HG03039 (cell line): ENCODE results near the gene MBOAT7.

ENCODE experiments used
- ATAC-seq: cut with Tn5 transposase; IDR thresholded peaks from one replicate; pipeline ENCODE4 v1.9.1; 2021; ENCODE audit warnings: mild to moderate bottlenecking, moderate library complexity; ENCODE audit not compliant: unreplicated experiment

The MBOAT7 gene

DNA sequence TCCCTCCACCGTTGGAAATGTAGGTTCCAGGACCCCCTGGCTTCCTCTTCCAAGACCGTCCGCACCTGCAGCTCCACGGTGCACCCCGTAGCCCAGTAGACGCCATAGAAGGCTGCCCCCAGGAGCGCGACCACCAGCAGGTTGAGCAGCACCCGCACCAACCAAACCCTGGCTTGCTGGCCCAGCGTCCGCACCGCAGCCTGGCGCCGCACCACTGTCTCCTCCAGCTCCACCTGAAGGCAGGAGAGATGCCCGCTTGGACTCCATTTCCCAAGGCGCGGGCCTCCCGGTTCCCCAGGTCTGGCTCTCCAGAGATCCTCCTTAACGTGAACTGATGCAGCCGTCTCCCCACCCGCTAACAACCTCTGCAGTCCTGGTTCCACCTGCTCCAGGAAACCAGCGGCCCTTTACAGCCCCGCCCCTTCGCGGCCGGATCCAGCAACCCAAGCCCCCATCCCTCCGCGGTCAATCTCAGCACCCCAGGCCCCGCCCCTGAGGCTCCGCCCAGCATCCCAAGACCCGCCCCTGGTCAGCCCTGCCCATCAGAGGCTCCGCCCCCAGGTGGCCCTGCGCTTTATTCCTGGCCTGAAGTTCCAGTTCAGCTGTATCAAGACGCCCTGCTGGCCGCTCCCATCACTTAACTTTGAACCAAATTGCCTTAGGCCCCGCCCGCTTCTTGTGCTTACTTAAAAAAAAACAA, 24.9 kb downstream of the MBOAT7 start:
- ATAC-seq = no peak

DNA sequence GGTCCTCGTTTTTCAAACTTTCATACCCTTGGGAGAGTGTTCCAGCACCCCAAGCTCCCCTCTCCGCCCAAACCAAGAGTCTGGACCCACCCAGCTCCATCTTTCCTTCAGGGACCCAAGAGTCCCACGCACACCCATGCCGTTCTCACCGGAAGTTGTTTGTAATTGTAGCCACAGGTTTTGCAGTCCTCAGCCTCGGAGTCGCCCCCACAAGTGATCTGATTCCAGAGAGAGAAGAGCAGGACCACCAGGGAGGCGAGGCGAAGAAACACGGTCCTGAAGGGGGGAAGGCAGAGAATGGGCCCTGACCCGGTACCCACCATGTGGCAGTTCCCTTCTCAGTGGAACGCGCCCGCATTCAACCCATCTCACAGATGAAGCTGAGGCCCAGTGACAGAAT, 26.5 kb downstream of the MBOAT7 start:
- ATAC-seq = no peak

DNA sequence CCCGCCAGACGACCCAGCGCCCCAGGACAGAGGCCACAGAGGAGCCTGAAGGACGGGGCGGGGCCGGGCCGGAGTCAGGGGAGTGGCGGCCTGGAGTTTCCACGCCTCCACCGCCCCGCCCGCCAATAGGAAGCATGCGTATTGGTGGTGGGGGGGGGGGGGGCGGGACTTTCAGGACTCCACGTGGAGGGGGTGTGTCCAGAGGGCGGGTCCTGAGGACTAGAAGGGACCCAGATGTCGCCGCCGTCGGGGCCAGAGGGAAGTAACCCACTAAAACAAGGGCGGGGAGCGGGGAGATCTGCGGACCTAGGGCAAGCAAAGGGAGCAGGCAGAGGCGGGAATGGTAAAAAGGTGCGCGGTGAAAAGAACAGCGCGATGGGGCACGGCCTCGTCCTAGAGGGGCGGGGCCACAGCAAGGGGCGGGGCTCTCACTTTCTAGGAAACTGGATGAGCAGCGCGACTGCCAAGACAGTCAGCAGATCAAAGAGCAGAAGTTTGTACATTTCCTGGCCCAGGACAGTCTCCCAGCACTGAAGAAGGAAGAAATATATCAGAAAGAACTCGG, 27.1 kb downstream of the MBOAT7 start:
- ATAC-seq = no peak

DNA sequence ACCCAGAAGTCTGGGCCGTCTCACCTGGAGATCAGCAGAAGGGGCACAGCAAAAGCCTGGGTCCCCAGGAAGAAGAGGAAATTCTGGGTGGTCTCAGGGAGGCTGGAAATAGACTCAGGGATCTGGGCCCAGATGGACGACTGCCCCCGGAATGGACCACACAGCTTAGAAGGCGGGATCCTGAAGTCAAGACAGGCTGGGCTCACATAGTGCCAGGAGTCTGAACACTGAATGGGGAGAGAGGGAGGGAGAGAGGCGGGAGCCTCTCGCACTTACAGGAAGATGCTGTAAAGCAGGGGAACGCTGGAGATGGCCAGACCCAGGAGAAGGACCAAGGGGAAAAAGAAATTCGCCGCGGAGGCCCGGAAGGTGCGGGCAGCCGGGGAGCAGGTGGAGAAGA, 28.5 kb downstream of the MBOAT7 start:
- no peak for ATAC-seq

DNA sequence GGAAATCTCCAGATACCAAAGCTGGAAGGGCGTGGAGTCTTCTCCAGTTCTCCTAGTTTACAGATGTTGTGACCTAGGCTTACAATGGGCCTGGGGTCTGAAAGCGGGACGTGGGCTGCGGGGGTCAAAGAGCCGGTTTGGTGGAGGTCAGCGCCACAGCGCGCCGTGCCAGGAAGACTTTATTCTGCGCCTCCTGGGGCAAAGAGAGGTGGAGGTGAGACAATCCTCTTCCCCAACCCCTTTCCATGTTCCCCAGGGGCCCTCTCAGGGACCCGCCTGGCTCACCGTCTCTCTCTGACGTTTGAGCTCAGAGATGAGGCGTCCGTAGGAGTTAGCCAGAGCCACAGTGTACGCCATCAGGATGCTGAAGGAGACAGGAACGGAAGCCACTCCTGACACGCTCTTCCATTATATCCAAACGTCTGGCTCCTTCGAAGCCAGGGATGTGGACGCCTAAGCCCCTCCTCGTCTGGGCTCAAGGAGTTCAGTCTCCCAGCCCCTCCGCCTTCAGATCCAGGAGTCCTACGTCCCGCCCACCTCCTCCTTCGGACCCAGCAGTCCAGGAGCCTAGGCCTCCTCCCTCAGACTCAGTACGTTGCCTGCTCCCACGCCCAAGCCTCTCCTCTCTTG, 29.1 kb downstream of the MBOAT7 start:
- no peak for ATAC-seq

- peak; percentile 88 for ATAC-seq
Measured at GRCh38 chr19:54159352-54160181, 29.8 kb downstream of the MBOAT7 start, which contains the start of gene LENG1. TSS of gene LENG1 (minus strand) at chr19:54159721. CDS start at chr19:54159695, 26 bp downstream.

DNA sequence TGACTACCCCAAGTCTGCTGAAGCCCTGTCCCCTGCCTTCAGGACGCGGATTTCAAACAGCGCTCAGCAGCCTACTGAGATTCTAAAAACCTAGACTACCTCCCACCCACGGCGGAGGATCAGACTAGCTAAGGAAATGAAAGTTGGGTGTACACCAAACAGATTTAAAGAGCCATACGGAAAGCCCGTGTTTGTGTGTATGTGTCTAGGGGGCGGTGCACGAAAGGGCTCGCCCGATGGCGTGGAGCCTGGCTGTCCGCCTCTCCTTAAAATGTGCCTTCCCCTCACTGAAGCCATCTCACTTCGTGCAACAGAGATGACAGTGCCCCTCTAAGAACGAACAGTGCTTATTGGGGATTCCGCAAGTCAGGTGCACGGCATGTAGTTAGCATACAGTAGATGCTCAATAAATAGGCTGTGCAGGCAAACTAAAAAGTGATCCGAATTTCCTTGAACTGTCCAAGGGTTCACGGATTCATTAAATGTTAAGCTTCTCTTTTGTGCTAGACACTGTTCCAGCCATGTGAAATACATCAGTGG, 30.5 kb downstream of the MBOAT7 start:
- ATAC-seq = no peak

GRCh38 chr19:54156953-54157352, 32.4 kb downstream of the MBOAT7 start:
- ATAC-seq = no peak

- no peak for ATAC-seq
Measured at GRCh38 chr19:54156490-54156889, 32.9 kb downstream of the MBOAT7 start.

DNA sequence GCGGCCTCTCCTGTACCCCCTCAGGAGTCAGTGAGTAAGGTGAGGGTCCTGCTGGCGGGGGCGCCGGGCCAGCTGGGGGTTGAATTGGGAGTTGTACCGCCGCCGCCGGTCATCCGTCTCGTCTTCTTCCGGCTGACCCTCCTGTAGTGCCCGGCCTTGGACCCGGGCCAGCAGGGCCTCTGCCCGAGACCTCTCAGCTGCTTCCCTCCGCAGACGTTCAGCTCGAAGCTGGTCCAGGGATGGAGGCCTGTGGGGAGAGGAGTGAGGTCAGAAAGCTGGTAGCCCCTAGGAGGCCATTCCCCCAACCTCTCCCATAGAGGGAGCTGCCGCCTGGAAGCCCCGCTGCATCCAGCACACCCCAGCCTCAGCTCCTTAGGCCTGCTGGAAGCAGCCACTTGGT, 33.7 kb downstream of the MBOAT7 start:
- ATAC-seq = no peak

GRCh38 chr19:54154603-54155345, 34.6 kb downstream of the MBOAT7 start:
- ATAC-seq = no peak

- no peak for ATAC-seq
Measured at GRCh38 chr19:54153731-54154326, 35.6 kb downstream of the MBOAT7 start.

- no peak for ATAC-seq
Measured at GRCh38 chr19:54152878-54153524, 36.4 kb downstream of the MBOAT7 start.

DNA sequence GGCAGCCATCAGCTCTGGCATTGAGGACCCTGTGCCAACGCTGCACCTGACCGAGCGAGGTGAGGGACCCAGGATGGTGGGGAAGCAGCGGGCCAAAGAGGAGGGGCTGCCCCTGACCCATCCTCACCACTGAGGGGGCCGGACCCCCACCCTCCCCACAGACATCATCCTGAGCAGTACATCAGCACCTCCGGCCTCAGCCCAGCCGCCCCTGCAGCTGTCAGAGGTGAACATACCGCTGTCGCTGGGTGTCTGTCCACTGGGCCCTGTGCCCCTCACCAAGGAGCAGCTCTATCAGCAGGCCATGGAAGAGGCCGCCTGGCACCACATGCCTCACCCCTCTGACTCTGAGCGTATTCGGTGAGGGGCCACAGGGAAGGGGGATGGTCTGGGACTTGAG, 37.1 kb downstream of the MBOAT7 start:
- no peak for ATAC-seq

DNA sequence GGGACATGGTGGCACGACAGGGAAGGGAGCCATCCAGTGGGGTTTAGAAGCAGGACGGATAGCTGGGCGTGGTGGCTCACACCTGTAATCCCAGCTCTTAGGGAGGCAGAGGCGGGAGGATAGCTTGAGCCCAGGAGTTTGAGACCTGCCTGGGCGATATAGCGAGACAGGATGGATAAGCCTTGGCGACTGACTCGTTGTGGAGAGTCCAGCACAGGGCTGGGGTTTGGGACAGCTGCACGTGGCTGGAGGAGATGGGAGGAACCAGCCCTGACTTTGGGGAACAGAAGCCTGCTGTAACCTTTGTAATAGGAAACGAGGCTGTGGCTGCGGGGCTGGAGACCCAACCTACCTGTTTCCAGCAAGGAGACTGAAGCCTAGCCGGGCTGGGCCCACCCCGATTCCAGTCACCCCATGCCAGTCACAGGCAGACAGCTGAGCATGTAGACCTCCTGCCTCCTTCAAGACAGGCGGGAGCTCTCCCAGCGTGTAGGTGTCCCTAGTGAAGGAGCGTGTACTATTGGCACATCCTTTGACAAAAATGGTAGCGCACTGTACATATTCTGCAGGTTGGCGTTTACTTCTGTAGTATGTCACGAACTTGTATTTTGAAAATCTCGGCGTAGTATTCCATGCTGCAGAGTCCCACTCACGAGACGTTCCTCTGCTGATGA, 37.9 kb downstream of the MBOAT7 start:
- no peak for ATAC-seq

DNA sequence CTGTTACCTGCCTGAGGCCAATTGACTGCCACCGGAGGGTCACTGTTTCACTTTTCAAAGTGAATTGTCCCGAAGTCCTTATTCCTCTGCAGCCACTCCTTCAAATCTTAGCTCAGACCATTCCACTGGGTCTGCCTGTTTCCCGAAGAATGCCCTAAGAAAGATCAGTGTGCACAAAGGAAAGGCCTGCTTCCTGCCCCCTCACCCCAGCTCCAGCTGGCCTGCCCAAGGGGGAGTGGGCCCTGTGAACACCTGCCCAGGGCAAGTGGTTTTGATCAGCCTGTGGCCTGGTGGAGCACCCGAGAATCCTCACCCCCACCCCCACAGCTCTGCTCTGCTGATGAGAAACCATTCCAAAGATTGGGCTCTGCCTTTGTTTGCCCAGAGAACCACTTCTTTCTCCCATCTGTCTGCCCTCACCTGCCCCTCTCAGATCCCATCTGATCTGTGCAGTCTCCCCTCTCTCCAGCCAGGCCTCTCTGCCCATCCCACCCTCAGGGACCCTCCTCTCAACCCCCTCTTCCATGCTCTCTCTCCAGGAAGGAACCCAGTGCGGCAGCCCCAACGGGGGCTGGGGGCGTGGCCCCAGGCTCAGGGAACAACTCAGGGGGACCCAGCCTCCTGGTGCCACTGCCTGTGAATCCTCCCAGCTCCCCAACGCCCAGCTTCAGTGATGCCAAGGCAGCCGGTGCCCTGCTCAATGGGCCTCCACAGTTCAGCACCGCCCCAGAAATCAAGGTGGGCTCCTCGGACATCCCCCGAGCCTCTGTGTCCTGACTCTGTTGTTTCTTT, 40.2 kb downstream of the MBOAT7 start:
- no peak for ATAC-seq

DNA sequence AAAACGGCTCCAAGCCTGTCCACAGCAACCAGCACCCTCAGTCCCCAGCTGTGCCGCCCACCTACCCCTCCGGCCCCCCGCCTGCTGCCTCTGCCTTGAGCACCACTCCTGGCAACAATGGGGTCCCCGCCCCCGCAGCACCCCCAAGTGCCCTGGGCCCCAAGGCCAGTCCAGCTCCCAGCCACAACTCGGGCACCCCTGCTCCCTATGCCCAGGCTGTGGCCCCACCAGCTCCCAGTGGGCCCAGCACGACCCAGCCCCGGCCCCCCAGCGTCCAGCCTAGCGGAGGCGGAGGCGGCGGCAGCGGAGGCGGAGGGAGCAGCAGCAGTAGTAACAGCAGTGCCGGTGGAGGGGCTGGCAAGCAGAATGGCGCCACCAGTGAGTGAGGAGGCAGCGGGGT, 41.2 kb downstream of the MBOAT7 start:
- no peak for ATAC-seq

- no peak for ATAC-seq
Measured at GRCh38 chr19:54147676-54148075, 41.7 kb downstream of the MBOAT7 start.
